Mammary epithelial cell (primary cell): ENCODE measurements around the gene CA14.

ENCODE experiments used
- CTCF ChIP-seq, 2 donors: IDR thresholded peaks in 1 of 2; conservative IDR thresholded peaks in 1 of 2; 2 replicates each; pipeline ENCODE4 v1.5.1; 2011 to 2012; ENCODE audit warnings: inconsistent platforms in 2 of 2, low read length in 2 of 2, mild to moderate bottlenecking in 2 of 2, control low read depth in 1 of 2, low read depth in 1 of 2; ENCODE audit not compliant: insufficient read depth in 1 of 2; ENCODE audit errors: extremely low read depth in 1 of 2
- EZH2 ChIP-seq: IDR thresholded peaks from 2 replicates; pipeline ENCODE4 v1.6.1; 2012; ENCODE audit warnings: low read length, inconsistent platforms, borderline replicate concordance

GRCh38 chr1:150268340-150268704 lies 10.7 kb downstream of the CA14 start:
- TF ChIP-seq CTCF (conservative IDR thresholded peaks at IDR 0.05 in 1 of 2, IDR thresholded peaks at IDR 0.05 in 1 of 2; ENCODE audit: extremely low read depth in 1 of 2, insufficient read depth in 1 of 2, low read depth in 1 of 2, low read length in 2 of 2) (no peak), EZH2 (no peak)
